PC-3 (cell line): ENCODE measurements around the gene PSMD14. TPM values are rescaled to one million over a fixed set of nuclear protein-coding genes. Genes with fewer than 3 reads are reported as not detected.

Source experiments
- ATAC-seq: fragments of 200-7000 bp; cut with Tn5 transposase; 2 replicates; pipeline ENCODE4 v1.9.1; 2020; ENCODE audit warnings: mild to moderate bottlenecking, moderate library complexity
- BruUV-seq: library from RNA; stranded (reverse); fragments of 400-500 nt; replicated peaks from 2 replicates; lab custom pipeline; 2021; lab: Mats Ljungman, UMichigan
- CTCF ChIA-PET: fragments of 300-600 bp; sonication (Branson Sonifier 250); formaldehyde crosslinking; loops from one replicate; lab custom pipeline; 2022; ENCODE audit warnings: antibody characterized with exemption; lab: Charles Lee
- POLR2A ChIA-PET: fragments of 300-600 bp; sonication (Branson Sonifier 250); formaldehyde crosslinking; loops from one replicate; lab custom pipeline; 2022; ENCODE audit warnings: antibody characterized with exemption; ENCODE audit not compliant: unreplicated experiment; lab: Charles Lee
- DNase-seq: peaks from one replicate; pipeline ENCODE4 v3.0.0-alpha.2; 2015
- H2AFZ ChIP-seq: fragments of 300-600 bp; sonication (generic); 2 replicates; pipeline ENCODE4 v1.6.0; 2016; ENCODE audit warnings: antibody characterized with exemption, low read length
- H3F3A ChIP-seq: fragments of 300-600 bp; sonication (generic); one replicate; pipeline ENCODE4 v1.6.0; 2017; ENCODE audit warnings: antibody characterized with exemption, low read length, control low read depth, mild to moderate bottlenecking; ENCODE audit not compliant: unreplicated experiment
- H3K27ac ChIP-seq: fragments of 300-600 bp; sonication (generic); 2 replicates; pipeline ENCODE4 v1.5.1; 2016; ENCODE audit warnings: mild to moderate bottlenecking, low read length
- H3K27me3 ChIP-seq: fragments of 300-600 bp; sonication (generic); 2 replicates; pipeline ENCODE4 v1.6.1; 2016; ENCODE audit warnings: low read length, mixed read lengths
- H3K36me3 ChIP-seq: fragments of 300-600 bp; sonication (generic); 2 replicates; pipeline ENCODE4 v1.6.1; 2016; ENCODE audit warnings: low read depth, mixed run types, low read length, mixed read lengths
- H3K4me1 ChIP-seq: fragments of 300-600 bp; sonication (generic); 2 replicates; pipeline ENCODE4 v1.5.1; 2016; ENCODE audit warnings: low read length; ENCODE audit not compliant: insufficient read depth
- H3K4me2 ChIP-seq: fragments of 300-600 bp; sonication (generic); 2 replicates; pipeline ENCODE4 v1.6.0; 2016; ENCODE audit warnings: low read length
- H3K4me3 ChIP-seq: fragments of 300-600 bp; sonication (generic); 2 replicates; pipeline ENCODE4 v1.5.1; 2016; ENCODE audit warnings: mild to moderate bottlenecking, low read length, mixed read lengths
- H3K79me2 ChIP-seq: fragments of 300-600 bp; sonication (generic); 2 replicates; pipeline ENCODE4 v1.6.1; 2017; ENCODE audit warnings: low read length, mixed read lengths
- H3K9ac ChIP-seq: fragments of 300-600 bp; sonication (generic); 2 replicates; pipeline ENCODE4 v1.6.0; 2016; ENCODE audit warnings: mild to moderate bottlenecking, low read length
- H3K9me2 ChIP-seq: fragments of 300-600 bp; sonication (generic); replicated peaks from 2 replicates; pipeline ENCODE4 v1.6.1; 2016; ENCODE audit warnings: mixed run types, low read length, mixed read lengths
- H3K9me3 ChIP-seq: fragments of 300-600 bp; sonication (generic); 2 replicates; pipeline ENCODE4 v1.6.1; 2016; ENCODE audit warnings: low read length, mixed read lengths
- H4K20me1 ChIP-seq: fragments of 300-600 bp; sonication (generic); 2 replicates; pipeline ENCODE4 v1.6.1; 2016; ENCODE audit warnings: low read length, mixed read lengths
- EZH2 ChIP-seq: fragments of 300-600 bp; sonication (generic); IDR thresholded peaks from one replicate; pipeline ENCODE4 v1.6.1; 2017; ENCODE audit warnings: antibody characterized with exemption, mild to moderate bottlenecking, low read length; ENCODE audit not compliant: unreplicated experiment
- EZH2phosphoT487 ChIP-seq: fragments of 300-600 bp; sonication (generic); IDR thresholded peaks from 2 replicates; pipeline ENCODE4 v1.6.1; 2018; ENCODE audit warnings: mild to moderate bottlenecking, antibody characterized with exemption, low read length, borderline replicate concordance
- intact Hi-C: fragments of 100-400 bp; cut with micrococcal nuclease; formaldehyde crosslinking; loops from 2 replicates; pipeline ENCODE4 v1.9.0; 2023
- total RNA-seq: library from RNA; depleted of rRNA; stranded (reverse); fragments of >200 nt; gene quantifications from 2 replicates; pipeline ENCODE4 v1.2.3, GENCODE V29; 2014
- TF ChIP-seq, protein P1 (sequence below): fragments of 300-600 bp; sonication (generic); conservative IDR thresholded peaks from 2 replicates; pipeline ENCODE4 v1.5.1; 2017; ENCODE audit warnings: antibody characterized with exemption, low read depth, mild to moderate bottlenecking, low read length

Gene PSMD14
- total RNA-seq, 1 experiment from 2014 or later = 151 TPM

DNA sequence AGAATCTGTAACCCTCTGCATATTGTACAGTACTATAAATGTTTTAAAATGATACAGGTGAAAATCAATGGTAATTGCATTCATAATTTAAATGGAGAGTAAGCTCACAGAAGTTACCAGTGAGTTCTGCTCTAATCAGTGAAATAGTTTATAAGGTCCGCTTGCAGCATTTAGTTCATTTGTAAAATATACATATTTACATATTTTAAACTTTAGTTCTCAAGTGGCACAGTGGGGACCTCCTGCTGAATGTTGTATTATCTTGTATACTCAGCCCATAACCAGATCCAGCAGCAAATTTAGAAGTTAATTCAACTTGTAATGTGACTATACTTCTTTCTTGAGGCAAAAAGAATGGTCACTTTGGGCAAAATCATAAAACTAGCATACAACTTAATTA is 66.2 kb downstream of the PSMD14 start:
- intact Hi-C loops = no loop called here
- peaks cover 35% of the 10 kb centered on the region for H3K36me3 ChIP-seq
- ATAC-seq = no peak

DNA sequence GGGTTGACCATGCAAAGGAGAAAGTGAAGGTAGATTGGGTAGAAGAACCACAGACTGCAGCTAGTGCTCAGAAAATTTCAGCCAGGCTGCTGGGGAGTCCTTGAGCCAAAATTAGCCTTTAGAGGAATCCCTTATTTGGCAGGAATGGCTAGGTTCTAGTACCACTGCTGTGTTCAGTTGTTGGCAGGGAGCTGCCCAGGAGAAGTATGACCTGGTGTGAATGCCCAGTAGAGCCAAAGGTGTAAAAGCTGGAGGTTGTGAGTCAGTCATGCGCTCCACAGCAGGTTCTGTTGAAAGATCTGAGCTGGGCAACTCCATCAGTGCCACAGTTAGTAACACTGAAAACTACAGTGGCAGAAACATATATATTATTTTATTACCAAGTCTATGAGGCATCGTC is 71.5 kb downstream of the PSMD14 start:
- H3K27ac ChIP-seq = no peak overlapping the region
- H3K9me3 ChIP-seq = no peaks in the 10 kb centered on the region
- no peaks in the 10 kb centered on the region for H3F3A ChIP-seq
- H3K9ac ChIP-seq = no peak overlapping the region
- no peak overlapping the region for H2AFZ ChIP-seq
- H3K4me3 ChIP-seq = no peak overlapping the region
- H3K79me2 ChIP-seq = no peaks in the 10 kb centered on the region
- peaks cover 21% of the 10 kb centered on the region for H3K36me3 ChIP-seq
- H3K4me2 ChIP-seq = no peak overlapping the region
- no peaks in the 10 kb centered on the region for H3K27me3 ChIP-seq
- no peak for ATAC-seq
- TF ChIP-seq EZH2phosphoT487 (no peak), EZH2 (no peak)
- TF ChIP-seq, protein P1, sequence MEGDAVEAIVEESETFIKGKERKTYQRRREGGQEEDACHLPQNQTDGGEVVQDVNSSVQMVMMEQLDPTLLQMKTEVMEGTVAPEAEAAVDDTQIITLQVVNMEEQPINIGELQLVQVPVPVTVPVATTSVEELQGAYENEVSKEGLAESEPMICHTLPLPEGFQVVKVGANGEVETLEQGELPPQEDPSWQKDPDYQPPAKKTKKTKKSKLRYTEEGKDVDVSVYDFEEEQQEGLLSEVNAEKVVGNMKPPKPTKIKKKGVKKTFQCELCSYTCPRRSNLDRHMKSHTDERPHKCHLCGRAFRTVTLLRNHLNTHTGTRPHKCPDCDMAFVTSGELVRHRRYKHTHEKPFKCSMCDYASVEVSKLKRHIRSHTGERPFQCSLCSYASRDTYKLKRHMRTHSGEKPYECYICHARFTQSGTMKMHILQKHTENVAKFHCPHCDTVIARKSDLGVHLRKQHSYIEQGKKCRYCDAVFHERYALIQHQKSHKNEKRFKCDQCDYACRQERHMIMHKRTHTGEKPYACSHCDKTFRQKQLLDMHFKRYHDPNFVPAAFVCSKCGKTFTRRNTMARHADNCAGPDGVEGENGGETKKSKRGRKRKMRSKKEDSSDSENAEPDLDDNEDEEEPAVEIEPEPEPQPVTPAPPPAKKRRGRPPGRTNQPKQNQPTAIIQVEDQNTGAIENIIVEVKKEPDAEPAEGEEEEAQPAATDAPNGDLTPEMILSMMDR = no peak
- H4K20me1 ChIP-seq = no peaks in the 10 kb centered on the region
- intact Hi-C loops = no loop called here
- ChIA-PET POLR2A (no interaction called here), CTCF (no interaction called here)
- DNase-seq = no peak
- no TSS peak for BruUV-seq
- no peaks in the 10 kb centered on the region for H3K9me2 ChIP-seq
- H3K4me1 ChIP-seq = no peaks in the 10 kb centered on the region

More for the DNA sequence above, 66.2 kb downstream of the PSMD14 start:
- Histone ChIP-seq H3K4me3 (no peak overlapping the region), H3K27ac (no peak overlapping the region), H3K4me2 (no peak overlapping the region), H3F3A (peaks cover 6% of the 10 kb centered on the region), H3K9ac (no peak overlapping the region), H3K79me2 (no peaks in the 10 kb centered on the region), H3K9me2 (no peaks in the 10 kb centered on the region), H3K27me3 (no peaks in the 10 kb centered on the region), H2AFZ (no peak overlapping the region), H3K4me1 (no peaks in the 10 kb centered on the region), H3K9me3 (no peaks in the 10 kb centered on the region), H4K20me1 (0 out of 2 replicates have a peak, but pooled peaks cover 4% of the 10 kb centered on the region)
- TF ChIP-seq, protein P1 = no peak
- no peak for TF ChIP-seq EZH2phosphoT487
- no peak for TF ChIP-seq EZH2
- ChIA-PET CTCF (no interaction called here), POLR2A (no interaction called here)
- no peak for DNase-seq
- no TSS peak for BruUV-seq

DNA sequence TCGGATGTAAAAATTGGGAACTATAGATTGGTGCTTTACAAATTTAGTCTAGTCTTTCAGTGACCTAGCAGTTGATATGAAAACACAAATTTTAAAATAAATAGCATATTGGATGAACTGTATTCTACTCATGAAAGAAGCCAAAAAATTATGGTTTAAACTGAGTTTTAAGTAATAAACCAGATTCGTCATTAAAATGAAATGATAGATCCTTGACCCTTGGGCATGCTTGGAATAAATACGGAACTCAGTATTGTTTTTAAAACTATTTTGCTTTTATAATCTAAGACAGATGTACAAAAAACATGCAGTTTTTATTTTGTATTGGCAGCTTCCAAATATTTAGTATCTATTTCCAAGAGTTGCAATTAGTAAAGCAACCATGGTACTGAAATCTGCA is 73.3 kb downstream of the PSMD14 start:
- H3F3A ChIP-seq = no peaks in the 10 kb centered on the region
- no peak overlapping the region for H3K4me3 ChIP-seq
- no peaks in the 10 kb centered on the region for H3K4me1 ChIP-seq
- ChIA-PET POLR2A (no interaction called here), CTCF (no interaction called here)
- no peaks in the 10 kb centered on the region for H4K20me1 ChIP-seq
- no peaks in the 10 kb centered on the region for H3K9me3 ChIP-seq
- H3K27me3 ChIP-seq = no peaks in the 10 kb centered on the region
- no peak for DNase-seq
- peaks cover 33% of the 10 kb centered on the region for H3K36me3 ChIP-seq
- no peak overlapping the region for H3K4me2 ChIP-seq
- TF ChIP-seq EZH2 (no peak), EZH2phosphoT487 (no peak)
- TF ChIP-seq, protein P1 = no peak
- H2AFZ ChIP-seq = no peak overlapping the region
- no peaks in the 10 kb centered on the region for H3K9me2 ChIP-seq
- intact Hi-C loops = no loop called here
- H3K27ac ChIP-seq = no peak overlapping the region
- H3K79me2 ChIP-seq = no peaks in the 10 kb centered on the region
- H3K9ac ChIP-seq = no peak overlapping the region
- ATAC-seq = no peak
- no TSS peak for BruUV-seq
